KBM-7 (cell line): ENCODE measurements around the gene CHL1.

Source experiments
- DNase-seq: peaks from one replicate; pipeline ENCODE4 v3.0.0-alpha.2; 2015
- in situ Hi-C: fragments of 300-500 bp; cut with MboI; formaldehyde crosslinking; loops from 2 replicates; pipeline ENCODE4 v1.14.3; 2020; ENCODE audit warnings: low sequenced_read_pairs, low pct_unique_long_range_greater_than_20kb, mixed read lengths

CHL1 gene

GRCh38 chr3:274927-275326 lies 78.4 kb downstream of the CHL1 start:
- DNase-seq = no peak
- in situ Hi-C loops = no loop called here

GRCh38 chr3:277873-278272 lies 81.3 kb downstream of the CHL1 start:
- in situ Hi-C loops = no loop called here
- no peak for DNase-seq

DNA sequence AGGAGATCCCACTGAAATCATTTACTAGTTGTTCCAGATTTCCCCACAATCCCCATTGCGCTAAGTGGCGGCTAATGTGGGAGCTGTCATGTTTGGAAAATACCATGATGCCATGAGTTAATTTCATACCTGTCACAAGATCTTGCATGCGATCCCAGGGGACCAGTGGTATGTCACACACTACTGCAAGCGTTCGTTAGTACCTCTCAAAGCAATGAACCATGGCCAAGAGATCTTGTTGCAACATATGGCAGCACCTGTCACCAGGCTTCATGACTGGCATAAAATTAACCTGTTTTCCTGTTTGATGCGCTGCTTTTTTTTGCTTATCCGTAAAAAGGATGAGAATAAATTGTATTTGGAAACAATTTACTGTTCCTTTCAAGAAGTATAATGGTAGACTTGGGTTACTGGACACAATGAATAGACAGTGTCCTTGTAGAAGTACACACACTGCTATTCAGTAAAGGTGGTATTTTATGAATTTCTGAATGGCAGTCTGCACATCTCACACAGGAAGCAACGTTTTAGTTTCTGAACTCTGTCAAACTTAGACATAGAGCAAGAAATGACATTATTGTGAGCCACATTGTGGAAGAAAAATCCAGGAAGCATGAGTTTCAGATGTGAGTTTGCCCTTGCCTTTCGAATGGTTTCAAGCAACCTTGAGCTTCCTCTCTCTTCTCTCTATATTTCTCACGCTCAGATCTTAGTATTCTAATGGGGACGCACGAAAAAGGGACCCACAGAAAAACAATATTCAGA lies 81.9 kb downstream of the CHL1 start:
- no peak for DNase-seq
- in situ Hi-C loops = no loop called here

DNA sequence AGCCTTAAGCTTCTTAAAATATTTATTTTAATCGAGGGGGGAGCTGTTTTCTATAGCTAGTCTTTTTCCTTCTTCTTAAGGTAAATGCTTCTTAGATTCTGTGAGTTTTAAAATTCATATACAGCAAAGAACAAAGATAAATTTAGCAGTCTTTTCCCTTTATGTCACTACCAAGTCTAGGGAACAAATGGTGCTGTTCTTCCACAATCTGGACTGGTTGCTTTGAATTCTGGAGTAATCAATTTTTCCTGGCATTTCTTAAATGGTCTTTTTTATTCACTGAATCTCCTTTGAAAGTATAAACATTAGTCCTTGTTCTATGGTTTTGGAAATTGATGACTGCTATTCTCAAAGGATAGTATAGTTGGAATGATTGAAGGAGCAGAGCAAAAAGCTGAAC lies 82.8 kb downstream of the CHL1 start:
- in situ Hi-C loops = no loop called here
- no peak for DNase-seq

- DNase-seq = no peak
- in situ Hi-C loops = no loop called here
Observed at GRCh38 chr3:280681-281080, 84.1 kb downstream of the CHL1 start.

DNA sequence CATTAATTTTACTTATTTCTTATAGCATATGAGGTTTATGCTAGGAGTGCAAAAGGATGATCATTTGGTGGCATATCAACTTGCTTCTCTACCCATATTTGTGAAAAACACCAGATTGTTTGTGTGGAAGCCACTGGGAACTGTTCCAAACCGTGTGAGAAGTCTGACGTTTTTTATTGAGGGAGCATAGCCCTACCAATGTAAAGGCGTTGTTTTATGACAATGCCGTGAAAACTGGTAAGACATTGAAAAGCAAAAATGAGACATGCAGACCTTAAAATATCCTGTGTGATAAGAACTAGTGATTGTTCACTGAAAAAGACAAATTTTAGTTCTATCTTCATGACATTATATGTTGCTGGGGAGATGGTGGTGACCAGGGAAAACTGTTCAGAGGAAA lies 87.8 kb downstream of the CHL1 start:
- no peak for DNase-seq
- in situ Hi-C loops = no loop called here

DNA sequence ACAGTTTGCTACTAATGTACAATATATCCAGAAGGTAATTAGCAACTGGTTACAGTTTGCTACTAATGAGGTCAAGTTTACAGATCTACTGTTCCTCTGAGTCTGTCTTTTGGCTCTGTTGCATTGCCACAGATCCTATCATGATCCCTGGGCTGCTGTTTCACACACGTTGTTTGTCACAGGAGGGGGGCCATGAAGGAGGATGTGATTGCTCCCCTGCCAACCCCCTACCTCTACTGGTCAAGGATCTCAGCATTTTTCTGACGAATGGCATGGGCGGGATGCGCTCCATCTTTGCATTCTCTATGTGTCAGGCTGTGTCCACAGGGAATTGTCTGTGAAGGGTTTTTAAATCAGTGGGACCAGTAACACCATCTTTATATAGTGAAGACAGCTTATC lies 91.9 kb downstream of the CHL1 start:
- in situ Hi-C loops = no loop called here
- no peak for DNase-seq

- in situ Hi-C loops = no loop called here
- no peak for DNase-seq
Observed at GRCh38 chr3:291028-291427, 94.5 kb downstream of the CHL1 start.

DNA sequence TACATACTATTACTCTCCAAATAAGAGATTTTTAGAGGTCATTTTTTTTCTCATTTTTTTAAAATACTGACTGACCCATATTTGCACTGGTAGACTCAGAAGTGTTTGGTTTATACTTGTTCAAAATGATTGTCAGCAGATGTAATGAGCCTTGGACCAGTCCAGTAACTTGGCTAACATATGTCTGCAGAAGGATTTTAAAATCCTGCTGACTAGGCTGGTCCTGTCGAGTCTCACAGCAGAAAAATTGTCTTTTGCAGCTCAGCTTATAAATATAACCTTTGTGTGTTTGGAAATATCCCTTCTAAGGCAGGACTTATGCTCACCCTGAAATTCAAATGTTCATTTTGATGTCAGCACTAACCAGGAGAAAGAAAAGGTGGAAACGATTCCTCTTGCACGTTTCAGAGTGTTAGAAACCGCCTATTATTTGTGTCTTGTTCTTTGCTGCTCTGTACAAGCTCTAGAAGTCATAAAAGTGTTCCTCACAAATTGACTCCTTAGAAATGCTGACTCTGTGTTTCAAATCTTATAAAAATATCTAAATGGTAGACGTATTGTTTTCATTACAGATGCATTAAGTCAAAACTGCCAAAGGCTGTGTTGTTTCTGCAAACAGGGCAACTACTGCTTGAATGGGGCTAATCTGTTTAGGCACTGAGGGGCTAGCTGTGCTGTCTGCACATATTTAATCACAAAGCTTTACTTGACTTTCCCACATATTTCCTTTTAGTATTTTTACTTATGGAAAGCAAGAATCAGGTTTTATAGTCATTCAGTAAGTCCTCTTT lies 95.3 kb downstream of the CHL1 start:
- DNase-seq = no peak
- in situ Hi-C loops = no loop called here

DNA sequence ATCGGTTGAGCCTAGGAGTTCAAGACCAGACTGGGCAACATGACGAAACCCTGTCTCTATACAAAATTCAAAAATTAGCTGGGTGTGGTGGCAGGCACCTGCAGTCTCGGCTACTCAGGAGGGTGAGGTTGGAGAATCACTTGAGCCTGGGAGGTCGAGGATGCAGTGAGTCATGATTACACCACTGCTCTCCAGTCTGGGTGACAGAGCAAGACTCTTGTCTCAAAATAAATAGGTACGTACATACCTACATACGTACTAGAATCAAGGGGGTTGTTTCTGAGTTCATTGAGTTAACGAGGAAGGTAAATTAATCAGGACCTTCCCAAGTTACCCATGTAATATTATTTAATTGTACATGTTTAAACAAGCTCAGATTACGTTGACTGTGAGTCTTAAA lies 97.5 kb downstream of the CHL1 start:
- no peak for DNase-seq
- in situ Hi-C loops = no loop called here

DNA sequence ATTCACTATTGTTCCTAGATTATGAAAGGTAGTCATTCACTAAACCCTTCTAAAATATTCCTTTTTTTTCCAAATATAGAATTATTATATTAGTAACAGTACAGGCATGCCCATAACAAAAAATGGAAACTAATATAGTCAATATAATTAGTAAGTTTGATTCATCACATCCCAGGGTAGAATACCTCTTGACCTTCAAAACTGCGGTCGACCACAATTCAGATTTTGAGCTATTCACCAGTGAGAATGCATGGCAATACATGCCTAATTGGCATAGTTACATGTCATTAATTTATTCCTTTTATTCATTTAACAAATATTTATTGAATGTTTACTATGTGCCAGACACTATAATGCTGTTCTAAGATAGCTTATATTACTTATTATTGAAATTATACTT lies 98.0 kb downstream of the CHL1 start:
- DNase-seq = no peak
- in situ Hi-C loops = no loop called here

- no peak for DNase-seq
- in situ Hi-C loops = no loop called here
Observed at GRCh38 chr3:295166-295565, 98.6 kb downstream of the CHL1 start.

GRCh38 chr3:297585-297984 lies 101.0 kb downstream of the CHL1 start:
- in situ Hi-C loops = no loop called here
- DNase-seq = no peak

GRCh38 chr3:299590-300301 lies 103.2 kb downstream of the CHL1 start:
- in situ Hi-C loops = no loop called here
- no peak for DNase-seq

GRCh38 chr3:307182-307581 lies 110.6 kb downstream of the CHL1 start:
- in situ Hi-C loops = no loop called here
- no peak for DNase-seq

GRCh38 chr3:308597-309321 lies 112.2 kb downstream of the CHL1 start:
- in situ Hi-C loops = no loop called here
- DNase-seq = no peak

DNA sequence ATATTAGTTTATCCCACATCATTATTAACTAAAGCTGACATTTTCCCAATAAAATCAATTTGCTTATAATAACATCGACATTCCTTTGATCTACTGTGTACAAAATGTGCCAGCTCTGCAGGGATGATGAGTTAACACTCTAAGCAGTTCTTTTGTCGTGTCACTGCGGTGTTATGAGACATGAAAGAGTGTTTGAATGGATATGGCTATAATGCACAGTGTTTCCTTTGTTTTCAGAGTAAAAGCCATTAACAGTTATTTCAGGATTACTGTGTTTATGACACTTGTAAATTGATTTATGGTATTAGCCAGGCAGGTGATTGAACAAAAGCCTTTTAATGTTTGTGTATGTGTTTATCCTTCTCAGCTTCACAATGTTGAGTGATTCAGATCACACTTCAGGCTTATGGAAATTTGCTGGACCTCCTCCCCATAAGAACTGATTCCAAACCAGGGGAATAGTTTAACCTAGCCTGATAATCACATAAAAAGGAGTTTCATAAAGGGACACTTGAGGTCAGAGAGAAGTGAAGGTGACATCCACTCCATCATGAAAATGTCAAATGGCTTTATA lies 115.7 kb downstream of the CHL1 start:
- in situ Hi-C loops = no loop called here
- DNase-seq = no peak

- in situ Hi-C loops = no loop called here
- DNase-seq = no peak
Observed at GRCh38 chr3:312911-313310, 116.3 kb downstream of the CHL1 start.

- no peak for DNase-seq
- in situ Hi-C loops = no loop called here
Observed at GRCh38 chr3:317012-317411, 120.4 kb downstream of the CHL1 start.
